C1 segment of cervical spinal cord (tissue), 14 donors: ENCODE data around the gene MRPL30.
"Not testable (repeated sequence)": the region's sequence is repeated elsewhere in the genome, so short reads cannot be mapped to it uniquely, and the experiment has no call there.

Source experiments
- DNase-seq, 14 donors: peaks; one replicate each; lab custom pipeline; 2025; lab: John Stamatoyannopoulos, UW

MRPL30 gene

DNA sequence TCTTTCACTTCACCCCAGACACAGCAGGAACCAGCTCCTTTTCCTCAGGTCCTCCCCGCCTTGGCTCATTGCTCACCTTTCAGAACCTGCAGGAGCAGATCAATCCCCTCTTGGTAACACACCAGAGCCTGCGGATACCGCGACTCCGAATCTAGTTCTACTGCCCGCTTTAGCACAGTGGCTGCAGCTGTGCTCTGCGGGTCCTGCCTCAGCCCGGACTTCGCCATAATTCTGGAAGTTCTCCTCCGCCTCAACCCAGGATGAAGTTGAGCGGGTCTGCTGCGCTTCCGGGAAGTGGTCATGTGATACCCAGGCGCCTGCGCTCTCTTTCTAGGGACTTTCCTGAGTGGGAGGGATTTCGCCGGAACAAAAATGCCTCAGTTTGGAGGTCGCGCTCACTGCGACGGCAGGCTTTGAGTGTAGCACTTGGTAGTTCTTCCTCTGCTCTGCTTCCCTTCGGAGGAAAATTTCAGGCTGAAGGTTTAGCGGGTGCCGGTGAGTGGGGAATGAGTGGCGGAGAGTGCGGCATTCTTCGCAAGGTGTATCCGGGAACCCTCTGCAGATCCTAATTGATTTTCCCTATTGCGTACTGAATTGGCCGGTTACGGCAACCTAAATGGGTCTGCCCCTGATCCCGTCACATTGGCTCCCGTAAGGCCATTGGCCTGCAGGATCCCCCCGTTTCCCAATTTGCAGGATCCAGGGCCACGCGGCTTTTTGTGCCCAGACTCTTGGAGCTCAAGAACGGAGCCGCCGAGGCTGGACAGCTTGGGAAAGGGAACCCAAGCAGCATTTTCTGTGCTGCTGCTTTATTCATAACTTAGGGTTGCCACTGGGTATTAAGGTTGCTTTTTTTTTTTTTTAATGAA, at the start of gene MRPL30, which contains the start of gene MITD1:
Gene MRPL30, plus strand, starts transcription at position 430 of the 869 bp plus-strand sequence. CDS start 5,020 bp downstream, outside the sequence.
Gene MITD1, minus strand, starts transcription at position 304 of the 869 bp plus-strand sequence. Its CDS starts 77 bp downstream, at position 227.
- peak; percentile 74 to 96 (median 92) for DNase-seq

GRCh38 chr2:99135044-99135556, 45.9 kb upstream of the MRPL30 start:
- DNase-seq, result not testable (repeated sequence)

- DNase-seq, result no peak
Observed at GRCh38 chr2:99139003-99139402, 42.0 kb upstream of the MRPL30 start.

DNA sequence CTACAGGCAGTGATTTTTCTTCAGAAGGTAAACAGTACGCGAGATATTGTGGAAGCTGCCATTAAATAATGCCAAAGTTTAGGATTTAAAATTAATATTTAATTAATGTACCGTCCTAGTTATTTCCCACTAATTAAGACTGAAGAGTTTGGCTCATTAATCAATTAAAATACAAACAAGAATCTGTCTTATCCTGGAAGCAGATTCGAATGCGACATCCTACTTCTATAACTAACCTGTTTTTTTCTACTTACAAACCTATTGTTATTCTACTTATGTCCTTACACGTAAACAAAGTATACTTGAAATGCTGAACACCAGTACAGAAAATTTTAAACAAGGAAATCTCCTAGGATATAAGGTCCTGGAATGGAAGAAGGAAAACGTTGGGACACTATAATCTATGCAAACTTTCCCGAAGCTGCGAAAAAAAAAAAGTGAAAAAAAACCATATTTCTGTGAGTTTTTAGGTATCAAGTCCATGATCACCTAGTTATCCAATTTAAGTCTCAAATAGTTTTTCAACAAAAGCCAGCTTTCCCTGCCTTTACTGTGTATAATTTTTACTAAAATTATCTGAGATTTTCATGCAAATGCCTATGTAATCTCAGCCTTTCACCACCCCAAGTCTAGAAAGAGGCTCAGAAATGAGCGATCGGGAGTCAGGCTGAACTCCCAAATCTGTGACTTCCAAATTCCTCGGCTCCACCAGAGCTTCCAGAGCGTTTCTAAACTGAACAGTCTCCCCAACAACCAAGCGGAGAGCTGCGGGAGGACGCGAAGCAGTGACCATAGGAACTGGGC, 40.7 kb upstream of the MRPL30 start:
- DNase-seq, result no peak

DNA sequence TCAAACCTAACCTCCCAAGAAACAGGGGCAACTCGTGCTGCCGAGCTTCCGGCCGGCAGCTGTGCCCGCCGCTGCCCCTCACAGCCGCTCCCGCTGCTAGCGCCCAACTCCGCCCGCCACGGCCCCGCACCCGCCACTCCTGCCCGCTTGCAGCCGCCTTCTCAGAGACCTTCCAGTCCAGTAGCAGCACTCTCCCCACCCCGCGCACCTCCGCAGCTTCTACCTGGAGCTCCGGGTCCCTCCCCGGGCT, 40.2 kb upstream of the MRPL30 start:
- no peak for DNase-seq

- peak; percentile 55 to 100 (median 88) for DNase-seq
Observed at GRCh38 chr2:99141110-99142108, 39.6 kb upstream of the MRPL30 start, which contains the start of gene C2orf15. C2orf15 (plus strand) TSS chr2:99141707; CDS start chr2:99150559, 8,852 bp downstream.

GRCh38 chr2:99150706-99151105, 30.3 kb upstream of the MRPL30 start:
- no peak for DNase-seq

DNA sequence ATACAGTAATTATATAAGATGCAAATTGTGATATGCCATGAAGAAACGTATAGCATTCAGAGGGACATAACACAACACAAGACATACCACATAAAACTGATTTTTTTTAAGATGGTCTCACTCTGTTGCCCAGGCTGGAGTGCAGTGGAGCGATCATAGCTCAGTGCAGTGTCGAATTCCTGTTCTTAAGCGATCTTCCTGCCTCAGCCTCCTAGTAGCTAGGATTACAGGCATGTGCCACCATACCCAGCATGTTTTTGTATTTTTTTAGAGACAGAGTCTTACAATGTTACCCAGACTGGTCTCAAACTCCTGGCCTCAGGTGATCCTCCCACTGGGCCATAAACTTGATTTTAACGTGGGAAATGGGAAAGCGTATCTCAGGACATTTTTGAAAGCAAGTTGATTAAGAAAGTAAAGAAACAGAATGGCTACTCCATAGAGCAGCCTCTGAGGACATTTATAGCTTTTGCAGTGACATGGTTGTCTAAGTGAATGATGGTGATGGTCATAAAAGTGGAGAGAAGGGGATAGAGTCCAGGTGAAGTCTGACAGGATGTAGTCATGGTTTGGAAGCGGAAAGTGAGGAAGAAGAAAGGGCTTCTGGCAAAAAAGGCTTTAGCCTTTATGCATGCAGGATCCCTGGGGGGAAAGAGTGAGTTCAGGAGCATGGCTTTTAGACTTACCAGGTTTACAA, 28.6 kb upstream of the MRPL30 start:
- no peak for DNase-seq

GRCh38 chr2:99153921-99154604, 26.9 kb upstream of the MRPL30 start:
- DNase-seq, result peak in 5 of 14 donors; percentile 3 to 71 (median 9)

DNA sequence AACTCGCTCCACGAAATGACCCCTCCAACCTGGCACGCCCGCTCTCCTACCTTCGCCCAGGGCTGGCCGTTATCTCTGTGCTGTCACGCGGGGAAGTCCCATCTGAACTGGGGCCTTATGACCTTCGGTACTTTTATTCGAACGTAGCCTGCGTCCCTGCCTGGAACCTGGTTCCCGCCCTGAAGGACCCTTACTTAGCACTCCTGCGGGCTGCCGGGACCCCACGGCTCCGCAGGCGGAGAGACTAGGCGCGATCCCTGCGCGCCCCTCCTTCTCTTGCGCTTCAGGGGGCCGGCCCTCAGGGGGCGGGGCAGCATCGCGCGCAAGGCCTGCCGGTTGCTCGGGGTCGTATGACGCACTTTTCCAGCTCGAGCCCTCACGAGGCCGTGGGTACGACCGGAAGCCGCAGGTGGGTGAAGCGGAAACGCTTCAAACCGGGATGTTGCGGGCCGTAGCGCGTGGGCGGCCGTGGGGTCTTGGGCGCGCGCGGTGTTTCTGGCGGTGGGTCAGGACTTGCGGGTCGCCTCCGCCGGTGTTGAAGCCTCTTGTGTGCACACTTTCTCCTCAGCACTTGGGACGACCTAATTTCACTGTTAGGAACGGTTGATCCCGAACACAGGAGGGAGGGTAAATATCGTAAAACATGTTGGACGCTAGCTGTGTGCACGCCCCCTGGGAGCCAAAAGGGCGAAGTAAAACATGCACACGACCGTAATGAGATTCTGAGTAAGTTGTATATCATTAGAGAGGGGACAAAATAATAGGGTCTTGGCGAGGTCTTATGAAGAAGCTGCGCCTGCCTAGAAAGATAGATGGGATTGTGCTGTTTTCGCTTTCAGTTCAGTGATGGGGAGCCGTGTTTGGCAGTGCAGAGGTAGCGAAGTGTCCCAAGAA, 26.1 kb upstream of the MRPL30 start, which contains the start of the genes LIPT1 and TSGA10:
Gene LIPT1, plus strand, starts transcription at position 325 of the 894 bp plus-strand sequence. CDS start 6,991 bp downstream, outside the sequence.
Gene TSGA10, minus strand, starts transcription at position 300 of the 894 bp plus-strand sequence. CDS start 45,503 bp downstream, outside the sequence.
- DNase-seq, result peak; percentile 33 to 92 (median 85)

- no peak for DNase-seq
Observed at GRCh38 chr2:99156891-99157290, 24.1 kb upstream of the MRPL30 start.

GRCh38 chr2:99158599-99158998, 22.4 kb upstream of the MRPL30 start:
- no peak for DNase-seq

DNA sequence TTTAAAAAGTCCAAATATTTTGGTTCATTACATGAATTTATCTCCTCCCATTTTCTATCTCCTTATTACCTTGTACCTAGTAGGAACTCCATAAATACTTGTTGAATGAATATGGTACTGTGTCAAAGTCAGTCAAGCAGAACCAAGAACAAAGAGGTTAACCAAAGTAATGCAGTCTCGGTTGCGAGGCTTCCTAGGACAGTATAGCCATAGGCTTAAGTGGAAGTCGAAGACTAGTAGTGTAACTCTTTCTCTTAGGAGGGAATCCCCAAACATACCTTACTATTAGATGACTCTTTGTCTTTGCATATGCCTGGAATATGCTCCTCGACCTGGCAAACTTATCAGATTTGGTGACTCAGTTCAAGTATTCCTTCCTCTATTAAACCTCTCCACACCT, 21.4 kb upstream of the MRPL30 start:
- no peak for DNase-seq

- DNase-seq, result no peak
Observed at GRCh38 chr2:99166218-99166617, 14.8 kb upstream of the MRPL30 start.

DNA sequence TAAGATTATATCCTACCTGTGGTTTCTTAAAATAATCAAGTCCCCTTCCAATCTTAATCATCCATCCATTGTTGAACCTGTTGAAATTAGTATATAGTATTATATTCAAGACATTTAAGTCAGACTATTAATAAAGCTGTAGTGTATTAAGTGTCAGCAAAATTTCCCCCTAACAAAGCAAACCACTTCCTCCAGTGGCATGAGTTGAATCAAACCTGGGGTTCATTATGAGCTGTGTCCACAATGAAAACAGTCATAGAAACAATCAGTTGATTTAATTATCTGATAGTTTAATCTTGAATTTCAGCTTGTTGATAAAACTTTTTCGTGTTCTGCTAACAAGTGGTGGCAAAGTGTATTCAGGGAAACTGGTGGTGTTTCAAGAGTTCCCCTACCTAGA, 11.4 kb upstream of the MRPL30 start:
- no peak for DNase-seq

DNA sequence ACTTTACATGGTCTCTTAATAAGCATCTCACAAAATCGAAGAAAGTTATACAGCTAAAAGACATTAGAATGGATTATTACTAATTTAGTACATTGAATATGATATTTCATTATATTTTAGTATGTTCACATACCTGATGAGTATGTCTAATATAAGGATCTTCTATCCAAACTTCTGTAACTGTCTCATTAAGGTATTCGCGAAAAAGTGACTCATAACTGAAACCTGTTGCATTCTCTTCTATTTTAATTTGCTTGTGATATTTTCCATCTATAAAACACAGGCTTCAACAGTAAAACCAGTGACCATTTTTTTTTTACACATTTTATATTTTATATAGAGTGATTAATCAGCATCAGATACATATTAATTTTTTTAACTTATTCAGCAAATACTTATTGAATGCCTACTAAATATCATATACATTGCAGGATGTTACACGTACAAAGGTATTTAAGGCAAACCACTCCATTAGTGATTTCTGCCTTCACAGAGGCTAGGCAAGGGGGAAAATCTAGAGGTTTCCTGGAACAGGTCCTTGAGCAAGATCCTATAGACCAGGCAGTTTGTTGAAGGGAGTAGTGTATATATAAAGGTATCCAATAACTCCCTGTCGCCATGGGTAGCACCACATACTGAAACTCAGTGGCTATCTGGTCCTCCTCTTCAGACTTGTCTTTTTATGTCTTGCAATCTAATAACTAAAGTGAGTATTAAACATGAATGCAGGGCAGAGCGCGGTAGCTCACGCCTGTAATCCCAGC, 9.4 kb upstream of the MRPL30 start:
- no peak for DNase-seq

DNA sequence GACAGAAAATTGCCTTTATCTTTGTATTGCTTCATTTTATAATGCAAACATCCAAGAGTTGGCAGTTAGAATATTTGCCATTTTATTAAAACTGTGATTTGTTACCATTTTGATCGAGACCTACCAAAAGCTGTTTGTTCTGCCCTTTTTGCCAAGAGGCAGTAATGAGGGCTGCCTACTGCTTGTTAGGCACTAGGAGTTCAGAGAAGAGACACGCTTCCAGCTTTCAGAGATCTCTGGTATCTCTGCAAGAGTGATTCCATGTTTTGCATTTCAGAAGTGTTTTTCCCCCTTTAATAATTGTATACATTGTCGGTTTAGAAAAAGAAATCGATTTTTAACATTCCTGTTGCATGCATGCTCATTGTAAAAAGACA, 628 bp downstream of the MRPL30 start:
- DNase-seq, result no peak

- no peak for DNase-seq
Observed at GRCh38 chr2:99183025-99183424, 2.0 kb downstream of the MRPL30 start.
